ENCODE results near the gene TMBIM1. TPM values are rescaled to one million over a fixed set of nuclear protein-coding genes. Genes with fewer than 3 reads are reported as not detected.

The TMBIM1 gene
- total RNA-seq, 1 experiment from 2014 or later: 91.0 TPM

DNA sequence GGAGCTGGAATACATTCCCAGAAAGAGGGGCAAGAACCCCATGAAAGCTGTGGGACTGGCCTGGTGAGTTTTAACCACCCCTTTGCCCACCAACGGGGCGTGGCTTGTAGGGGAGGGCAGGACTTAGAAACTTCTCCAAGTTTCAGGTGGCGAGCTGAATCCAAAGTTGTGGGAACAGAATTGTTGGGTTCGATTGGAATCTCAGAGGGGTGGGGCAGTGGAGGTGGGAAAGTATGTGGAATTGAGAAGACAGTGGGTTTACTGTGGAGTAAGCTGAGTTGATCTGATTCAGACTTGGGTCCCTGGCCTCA, 20.9 kb downstream of the TMBIM1 start:
- CTCF ChIA-PET: interaction anchor here (0.8 to 2.9 kb wide), 8 partner anchors 84 to 576 kb away, joined by 3 to 22 read pairs (median 4); partner anchors contain the start of gene CATIP
- TF ChIP-seq POLR2AphosphoS5 (IDR thresholded peaks at IDR 0.05; ENCODE audit: low read depth, low read length): no peak

DNA sequence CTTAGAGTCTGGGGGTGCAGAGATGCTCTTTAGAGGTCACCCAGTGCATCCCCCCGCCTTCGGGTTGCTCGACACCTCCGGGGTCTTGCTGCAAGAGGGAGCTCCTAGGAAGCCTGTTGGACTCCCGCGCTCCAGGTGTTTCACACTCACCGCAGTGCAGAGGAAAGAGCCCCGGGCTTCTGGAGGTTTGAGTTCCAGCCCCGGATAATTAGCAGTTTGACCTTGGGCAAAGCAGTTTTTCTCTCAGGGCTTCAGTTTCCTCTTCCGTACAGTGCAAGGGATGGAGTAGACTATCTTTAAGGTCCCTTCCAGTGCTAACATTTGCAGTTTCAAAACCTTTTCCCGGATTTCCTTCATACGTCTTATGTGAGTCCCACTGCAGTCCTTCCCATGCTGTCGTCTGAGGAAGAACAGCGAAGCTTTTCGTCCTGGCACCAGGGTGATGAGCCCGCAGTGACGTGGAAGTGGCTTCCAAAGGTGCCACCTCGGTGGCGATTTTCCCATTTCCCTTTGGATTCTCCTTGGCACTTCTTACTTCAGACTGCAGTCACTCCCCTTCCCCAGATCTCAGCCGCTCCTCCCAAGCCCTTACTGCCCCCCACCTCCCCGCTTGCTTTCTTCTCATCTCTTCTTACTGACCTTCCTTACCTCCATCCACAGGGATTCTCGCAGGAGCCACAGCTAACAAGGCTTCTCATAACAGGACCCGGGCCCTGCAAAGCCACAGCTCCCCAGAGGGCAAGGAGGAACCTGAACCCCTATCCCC, 21.4 kb downstream of the TMBIM1 start:
- DNase-seq (ENCODE audit: low read depth, low spot score) (no peak), ATAC-seq (no peak)
- Histone ChIP-seq H3K4me3 (replicated peaks in 1 of 2; ENCODE audit: low read depth in 1 of 2, low read length in 2 of 2) (peak overlapping the region; percentile 91 to 97), H3K9me2 (ENCODE audit: insufficient read depth) (no peaks in the 10 kb centered on the region), H3K4me1 (ENCODE audit: control insufficient read depth in 1 of 2, insufficient read depth in 2 of 2, low read length in 2 of 2) (peaks cover 13 to 28% of the 10 kb centered on the region in 2 experiments), H3K27ac (ENCODE audit: low read depth, low read length) (peak overlapping the region; percentile 42), H3K9ac (ENCODE audit: low read length) (peak overlapping the region; percentile 77), H3K79me2 (ENCODE audit: insufficient read depth, low read length) (peaks cover 23% of the 10 kb centered on the region), H4K20me1 (ENCODE audit: insufficient read depth) (no peaks in the 10 kb centered on the region), H2AFZ (ENCODE audit: low read depth, low read length, poor library complexity, severe bottlenecking) (no peak overlapping the region), H3K9me3 (ENCODE audit: control insufficient read depth in 1 of 2, insufficient read depth in 1 of 2, low read depth in 1 of 2, low read length in 2 of 2) (no peaks in the 10 kb centered on the region), H3K36me3 (ENCODE audit: control insufficient read depth in 1 of 2, insufficient read depth in 2 of 2, low read length in 2 of 2) (peaks cover 30 to 32% of the 10 kb centered on the region in 2 experiments; a peak in 3 of 4 replicates), H3K27me3 (ENCODE audit: insufficient read depth, low read length) (no peaks in the 10 kb centered on the region), H3K4me2 (ENCODE audit: low read length) (peak overlapping the region; percentile 94)
- ChIA-PET CTCF (interaction anchor here (0.8 to 2.9 kb wide), 14 partner anchors 13 to 577 kb away, joined by 3 to 22 read pairs (median 4); partner anchors contain the start of gene CATIP), RAD21 (ENCODE audit: low non-redundant PET in 1 of 2, low total read pairs in 2 of 2, uncharacterized antibody in 2 of 2, unreplicated experiment in 2 of 2) (interaction anchor here in 1 of 2 experiments (0.5 kb wide), 1 partner anchor 106 kb away, joined by 3 read pairs; no protein-coding TSS in a partner anchor), POLR2A (interaction anchor here (1.0 to 2.4 kb wide), 4 partner anchors 16 to 125 kb away, joined by 3 to 19 read pairs (median 4); no protein-coding TSS in a partner anchor)
- intact Hi-C loops (cut with micrococcal nuclease): loop anchor here (1.0 to 5.0 kb wide), 2 partner anchors 84 to 85 kb away; partner anchors contain the start of gene CATIP
- BruUV-seq (replicated peaks): TSS peak; percentile 50
- TF ChIP-seq ELF1 (IDR thresholded peaks at IDR 0.05; ENCODE audit: borderline replicate concordance, low read depth) (no peak), TCF7L2 (IDR thresholded peaks at IDR 0.05; ENCODE audit: borderline replicate concordance, extremely low read depth, insufficient read depth, insufficient read length) (no peak), FOSL1 (IDR thresholded peaks at IDR 0.05; ENCODE audit: low read depth) (no peak), CBX3 (IDR thresholded peaks at IDR 0.05; ENCODE audit: low read depth) (no peak), YY1 (IDR thresholded peaks at IDR 0.05; ENCODE audit: extremely low read depth, insufficient replicate concordance, low read depth, low read length) (no peak), JUND (IDR thresholded peaks at IDR 0.05) (no peak), POLR2AphosphoS5 (IDR thresholded peaks at IDR 0.05; ENCODE audit: low read depth, low read length) (no peak), SIN3A (IDR thresholded peaks at IDR 0.05; ENCODE audit: low read depth) (no peak)
- TF ChIP-seq, protein P1, sequence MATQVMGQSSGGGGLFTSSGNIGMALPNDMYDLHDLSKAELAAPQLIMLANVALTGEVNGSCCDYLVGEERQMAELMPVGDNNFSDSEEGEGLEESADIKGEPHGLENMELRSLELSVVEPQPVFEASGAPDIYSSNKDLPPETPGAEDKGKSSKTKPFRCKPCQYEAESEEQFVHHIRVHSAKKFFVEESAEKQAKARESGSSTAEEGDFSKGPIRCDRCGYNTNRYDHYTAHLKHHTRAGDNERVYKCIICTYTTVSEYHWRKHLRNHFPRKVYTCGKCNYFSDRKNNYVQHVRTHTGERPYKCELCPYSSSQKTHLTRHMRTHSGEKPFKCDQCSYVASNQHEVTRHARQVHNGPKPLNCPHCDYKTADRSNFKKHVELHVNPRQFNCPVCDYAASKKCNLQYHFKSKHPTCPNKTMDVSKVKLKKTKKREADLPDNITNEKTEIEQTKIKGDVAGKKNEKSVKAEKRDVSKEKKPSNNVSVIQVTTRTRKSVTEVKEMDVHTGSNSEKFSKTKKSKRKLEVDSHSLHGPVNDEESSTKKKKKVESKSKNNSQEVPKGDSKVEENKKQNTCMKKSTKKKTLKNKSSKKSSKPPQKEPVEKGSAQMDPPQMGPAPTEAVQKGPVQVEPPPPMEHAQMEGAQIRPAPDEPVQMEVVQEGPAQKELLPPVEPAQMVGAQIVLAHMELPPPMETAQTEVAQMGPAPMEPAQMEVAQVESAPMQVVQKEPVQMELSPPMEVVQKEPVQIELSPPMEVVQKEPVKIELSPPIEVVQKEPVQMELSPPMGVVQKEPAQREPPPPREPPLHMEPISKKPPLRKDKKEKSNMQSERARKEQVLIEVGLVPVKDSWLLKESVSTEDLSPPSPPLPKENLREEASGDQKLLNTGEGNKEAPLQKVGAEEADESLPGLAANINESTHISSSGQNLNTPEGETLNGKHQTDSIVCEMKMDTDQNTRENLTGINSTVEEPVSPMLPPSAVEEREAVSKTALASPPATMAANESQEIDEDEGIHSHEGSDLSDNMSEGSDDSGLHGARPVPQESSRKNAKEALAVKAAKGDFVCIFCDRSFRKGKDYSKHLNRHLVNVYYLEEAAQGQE (IDR thresholded peaks at IDR 0.05; ENCODE audit: low read depth): no peak
- TF ChIP-seq, protein P2, sequence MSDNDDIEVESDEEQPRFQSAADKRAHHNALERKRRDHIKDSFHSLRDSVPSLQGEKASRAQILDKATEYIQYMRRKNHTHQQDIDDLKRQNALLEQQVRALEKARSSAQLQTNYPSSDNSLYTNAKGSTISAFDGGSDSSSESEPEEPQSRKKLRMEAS (IDR thresholded peaks at IDR 0.05): no peak
- TF ChIP-seq, protein P3, sequence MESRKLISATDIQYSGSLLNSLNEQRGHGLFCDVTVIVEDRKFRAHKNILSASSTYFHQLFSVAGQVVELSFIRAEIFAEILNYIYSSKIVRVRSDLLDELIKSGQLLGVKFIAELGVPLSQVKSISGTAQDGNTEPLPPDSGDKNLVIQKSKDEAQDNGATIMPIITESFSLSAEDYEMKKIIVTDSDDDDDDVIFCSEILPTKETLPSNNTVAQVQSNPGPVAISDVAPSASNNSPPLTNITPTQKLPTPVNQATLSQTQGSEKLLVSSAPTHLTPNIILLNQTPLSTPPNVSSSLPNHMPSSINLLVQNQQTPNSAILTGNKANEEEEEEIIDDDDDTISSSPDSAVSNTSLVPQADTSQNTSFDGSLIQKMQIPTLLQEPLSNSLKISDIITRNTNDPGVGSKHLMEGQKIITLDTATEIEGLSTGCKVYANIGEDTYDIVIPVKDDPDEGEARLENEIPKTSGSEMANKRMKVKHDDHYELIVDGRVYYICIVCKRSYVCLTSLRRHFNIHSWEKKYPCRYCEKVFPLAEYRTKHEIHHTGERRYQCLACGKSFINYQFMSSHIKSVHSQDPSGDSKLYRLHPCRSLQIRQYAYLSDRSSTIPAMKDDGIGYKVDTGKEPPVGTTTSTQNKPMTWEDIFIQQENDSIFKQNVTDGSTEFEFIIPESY (IDR thresholded peaks at IDR 0.05; ENCODE audit: extremely low read depth, insufficient replicate concordance, low read length): no peak

More for the DNA sequence above, 20.9 kb downstream of the TMBIM1 start:
- no peaks in the 10 kb centered on the region for H3K9me2 ChIP-seq (ENCODE audit: insufficient read depth)
- H3K9me3 ChIP-seq (ENCODE audit: control insufficient read depth in 1 of 2, insufficient read depth in 1 of 2, low read depth in 1 of 2, low read length in 2 of 2): no peaks in the 10 kb centered on the region
- no peak overlapping the region for H2AFZ ChIP-seq (ENCODE audit: low read depth, low read length, poor library complexity, severe bottlenecking)
- no peaks in the 10 kb centered on the region for H4K20me1 ChIP-seq (ENCODE audit: insufficient read depth)
- peak overlapping the region; percentile 42 for H3K27ac ChIP-seq (ENCODE audit: low read depth, low read length)
- intact Hi-C loops (cut with micrococcal nuclease): loop anchor here (5.0 kb wide), 1 partner anchor 84 kb away; no protein-coding TSS in a partner anchor
- H3K27me3 ChIP-seq (ENCODE audit: insufficient read depth, low read length): no peaks in the 10 kb centered on the region
- ATAC-seq: no peak
- peaks cover 28 to 35% of the 10 kb centered on the region in 2 experiments; a peak in 3 of 4 replicates for H3K36me3 ChIP-seq (ENCODE audit: control insufficient read depth in 1 of 2, insufficient read depth in 2 of 2, low read length in 2 of 2)
- no TSS peak for BruUV-seq (replicated peaks)
- peaks cover 13 to 28% of the 10 kb centered on the region in 2 experiments for H3K4me1 ChIP-seq (ENCODE audit: control insufficient read depth in 1 of 2, insufficient read depth in 2 of 2, low read length in 2 of 2)
- POLR2A ChIA-PET: interaction anchor here (2.4 kb wide), 1 partner anchor 16 kb away, joined by 19 read pairs; no protein-coding TSS in a partner anchor
- peak overlapping the region; percentile 94 for H3K4me2 ChIP-seq (ENCODE audit: low read length)
- peak overlapping the region; percentile 91 to 97 for H3K4me3 ChIP-seq (replicated peaks in 1 of 2; ENCODE audit: low read depth in 1 of 2, low read length in 2 of 2)
- H3K79me2 ChIP-seq (ENCODE audit: insufficient read depth, low read length): peaks cover 23% of the 10 kb centered on the region
- RAD21 ChIA-PET (ENCODE audit: low non-redundant PET in 1 of 2, low total read pairs in 2 of 2, uncharacterized antibody in 2 of 2, unreplicated experiment in 2 of 2): interaction anchor here in 1 of 2 experiments (0.5 kb wide), 1 partner anchor 106 kb away, joined by 3 read pairs; no protein-coding TSS in a partner anchor
- peak overlapping the region; percentile 77 for H3K9ac ChIP-seq (ENCODE audit: low read length)
- DNase-seq (ENCODE audit: low read depth, low spot score): no peak
